Motor neuron (in vitro differentiated cells): ENCODE measurements around the gene SV2C. TPM values are rescaled to one million over a fixed set of nuclear protein-coding genes. Genes with fewer than 3 reads are reported as not detected.
"Not testable (repeated sequence)": the region's sequence is repeated elsewhere in the genome, so short reads cannot be mapped to it uniquely, and the experiment has no call there.

Experiments used
- ATAC-seq, 8 experiments: fragments of 200-7000 bp; cut with Tn5 transposase; replicated peaks in 6 of 8; 2 replicates each; pipeline ENCODE4 v1.8.0; 2021; ENCODE audit warnings: mild to moderate bottlenecking in 8 of 8, moderate library complexity in 8 of 8
- H3K27ac ChIP-seq, 2 donors: fragments of 250-450 bp; sonication (Bioruptor Pico); 2 replicates each; pipeline ENCODE4 v1.9.0; 2021; ENCODE audit warnings: antibody characterized with exemption in 2 of 2, mild to moderate bottlenecking in 2 of 2, moderate library complexity in 1 of 2
- H3K4me1 ChIP-seq, 2 donors: fragments of 250-450 bp; sonication (Bioruptor Pico); replicated peaks in 1 of 2; 2 replicates each; pipeline ENCODE4 v1.6.1; 2021; ENCODE audit warnings: antibody characterized with exemption in 2 of 2, mild to moderate bottlenecking in 2 of 2, moderate library complexity in 1 of 2
- H3K4me3 ChIP-seq, 5 donors: fragments of 250-450 bp; sonication (Bioruptor Pico); 2 replicates each; pipeline ENCODE4 v1.9.0; 2021; ENCODE audit warnings: antibody characterized with exemption in 5 of 5, mild to moderate bottlenecking in 5 of 5, moderate library complexity in 4 of 5
- WGBS, 10 experiments: fragments of 450-650 bp; shearing (Covaris generic); methylation state at CpG; one replicate each; pipeline ENCODE4 v1.0.0; 2022; 5-methylcytosine and 5-hydroxymethylcytosine counted together
- in situ Hi-C, 9 experiments: fragments of 400-800 bp; cut with MboI; loops; one replicate each; pipeline ENCODE4 v1.15.0; 2021; ENCODE audit warnings: low sequenced_read_pairs in 9 of 9, low pct_unique_long_range_greater_than_20kb in 2 of 9; ENCODE audit not compliant: unreplicated experiment in 9 of 9
- total RNA-seq, 8 experiments: library from RNA; unstranded; fragments of 300-600 nt; gene quantifications; 2 replicates each; pipeline versions ENCODE4 v1.2.3 to v1.2.4, GENCODE V29; 2022

The SV2C gene
- total RNA-seq, 8 experiments from 2014 or later = 0.20 to 21.8 (median 11.5) TPM

DNA sequence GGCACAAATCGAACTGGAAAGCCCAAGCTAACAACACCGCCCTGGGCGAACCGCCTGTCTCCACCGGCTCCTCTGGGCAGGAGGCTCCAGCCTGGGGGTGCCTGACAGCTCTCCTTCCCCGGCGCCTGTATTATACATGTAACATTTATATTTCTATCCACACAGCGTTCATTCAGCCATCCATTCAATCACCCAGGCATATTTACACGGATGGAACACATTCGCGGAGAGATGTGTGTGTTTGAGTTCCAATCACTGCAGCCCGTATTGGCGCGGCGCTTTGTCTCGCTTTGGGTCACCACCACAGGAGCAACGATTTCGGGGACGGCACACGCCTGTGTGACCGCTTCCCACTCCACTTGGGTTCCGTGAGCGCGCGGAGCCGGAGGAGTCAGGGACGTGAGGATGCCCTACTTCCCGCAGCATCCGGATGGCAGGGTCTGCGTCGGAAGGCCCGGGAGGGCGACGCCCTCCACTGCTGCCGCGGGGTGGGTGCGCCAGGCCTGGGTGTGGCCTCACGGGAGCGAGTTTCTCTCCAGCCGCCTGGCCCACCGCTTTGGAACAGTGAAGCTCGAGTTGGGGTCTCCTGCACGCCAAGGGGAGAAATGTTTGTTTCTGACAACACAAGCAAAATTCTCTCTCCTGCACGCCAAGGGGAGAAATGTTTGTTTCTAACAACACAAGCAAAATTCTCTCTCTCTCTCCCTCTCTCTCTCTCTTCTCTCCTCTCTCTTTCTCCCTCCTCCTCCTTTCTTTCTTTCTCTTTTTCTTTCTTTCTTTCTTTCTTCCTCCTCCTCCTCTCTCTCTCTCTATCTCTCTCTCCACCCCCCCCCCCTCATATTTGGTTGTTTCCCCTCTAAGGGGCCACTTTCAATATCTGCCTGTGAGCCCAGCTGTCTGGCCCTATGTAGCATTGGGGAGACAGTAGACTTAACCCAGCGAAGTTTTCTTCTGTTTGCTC, 1.1 kb upstream of the SV2C start:
- H3K4me1 ChIP-seq = peaks cover 13 to 17% of the 10 kb centered on the region in 2 donors
- WGBS, 10 experiments = 0 to 24% (median 2%) methylated on average over 4 to 12 of the region's 45 CpGs; no CpG with 5 or more reads in 2 of the 10 experiments
- peak in 1 of 8 experiments; percentile 34 for ATAC-seq
- H3K27ac ChIP-seq = no peak overlapping the region
- in situ Hi-C loops = loop anchor here in 2 of 9 experiments (25.0 kb wide), 2 partner anchors 180 to 480 kb away; no protein-coding TSS in a partner anchor
- H3K4me3 ChIP-seq = peak overlapping the region; percentile 43 to 73 (median 50)

DNA sequence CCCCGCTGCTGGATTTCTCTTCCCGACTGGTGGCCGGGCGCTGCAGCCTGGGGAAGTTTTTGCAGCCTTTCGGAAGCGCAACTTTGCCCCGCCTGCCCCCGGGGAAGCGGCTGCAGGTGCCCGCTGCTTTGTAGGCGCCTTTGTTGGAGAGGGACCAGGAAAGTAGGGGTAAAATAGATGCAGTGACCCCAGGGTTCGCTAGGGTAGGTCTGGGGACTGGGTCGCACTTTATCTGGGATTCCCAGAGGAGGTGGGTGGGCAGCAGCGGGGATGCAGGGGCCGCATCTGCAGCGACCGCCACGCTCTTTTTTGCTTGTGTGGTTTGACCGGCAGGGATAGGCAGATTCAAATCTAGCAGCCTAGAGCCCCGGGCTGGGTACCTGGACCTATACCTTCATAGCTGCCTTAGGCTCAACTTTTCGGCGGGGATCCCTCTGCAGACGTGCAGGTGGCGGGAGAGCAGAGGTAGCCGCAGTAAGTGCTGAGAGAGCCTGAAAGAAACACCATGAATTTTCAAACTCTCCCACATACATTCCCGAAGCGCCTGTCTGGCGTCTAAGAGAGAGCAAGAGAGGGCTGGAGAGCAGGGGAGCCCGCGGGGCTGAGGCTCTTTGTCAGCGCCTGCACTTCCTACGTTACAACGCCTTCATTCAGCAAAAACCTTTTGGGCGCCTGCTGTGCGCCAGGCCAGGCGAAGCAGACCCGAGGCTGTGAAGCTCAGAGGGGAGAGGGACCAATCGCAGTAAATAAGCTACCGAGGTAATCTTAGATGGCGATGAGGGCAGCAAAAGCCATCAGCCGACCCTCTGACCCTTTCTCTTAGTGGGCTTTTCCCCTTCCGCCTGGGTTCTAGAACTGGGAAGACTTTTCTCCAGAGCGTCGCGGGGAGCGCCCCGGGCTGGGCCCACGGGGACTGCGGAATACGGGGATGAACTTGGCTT, 642 bp downstream of the SV2C start:
- H3K4me3 ChIP-seq = peak overlapping the region; percentile 43 to 73 (median 50)
- peak overlapping the region; percentile 71 to 91 for H3K27ac ChIP-seq
- ATAC-seq = peak in 6 of 8 experiments; percentile 7 to 47 (median 24)
- H3K4me1 ChIP-seq = peaks cover 13 to 17% of the 10 kb centered on the region in 2 donors
- WGBS, 10 experiments = 0 to 10% (median 0%) methylated on average over 1 to 11 of the region's 50 CpGs; no CpG with 5 or more reads in 2 of the 10 experiments
- in situ Hi-C loops = loop anchor here in 2 of 9 experiments (25.0 kb wide), 2 partner anchors 178 to 478 kb away; no protein-coding TSS in a partner anchor

DNA sequence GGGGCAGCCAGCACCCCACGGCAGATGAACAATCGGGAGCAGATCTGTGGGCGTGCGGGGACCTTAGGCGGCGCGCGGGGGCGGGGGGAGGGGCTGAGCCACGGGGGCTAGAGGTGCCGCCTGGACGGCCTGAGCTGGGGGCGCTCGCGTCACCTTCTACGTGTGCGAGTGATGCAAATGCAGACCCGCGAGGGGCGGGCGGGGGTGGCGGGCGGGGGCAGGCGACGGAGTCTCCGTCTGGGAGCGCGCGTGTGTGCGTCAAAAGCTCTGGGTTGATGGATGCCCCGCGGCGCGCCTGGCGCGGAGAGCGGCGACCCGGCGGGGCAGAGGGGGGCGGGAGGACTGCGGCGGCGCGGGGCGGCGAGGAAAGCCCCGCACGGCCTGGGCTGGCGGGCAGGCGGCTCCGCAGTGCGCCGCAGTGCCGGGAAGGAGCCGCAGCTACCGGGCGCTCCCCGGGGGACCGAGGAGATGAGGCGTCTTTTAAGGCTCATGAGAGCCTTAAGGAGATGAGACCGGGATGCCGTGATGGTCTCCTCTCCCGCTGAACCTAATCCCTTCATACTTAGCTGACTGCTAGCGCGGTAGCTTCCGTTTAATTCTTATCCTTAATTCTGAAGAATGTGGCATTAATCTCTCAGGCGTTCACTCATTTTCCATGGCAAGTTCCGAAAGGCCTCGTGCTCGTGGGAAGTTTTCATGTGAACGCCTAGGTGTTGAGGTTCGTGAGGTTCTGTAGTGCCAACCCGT, 1.5 kb downstream of the SV2C start:
- H3K27ac ChIP-seq = peak overlapping the region; percentile 71 to 91
- H3K4me1 ChIP-seq = peaks cover 13 to 17% of the 10 kb centered on the region in 2 donors
- WGBS, 10 experiments = 0 to 7% (median 2%) methylated on average over 2 to 13 of the region's 74 CpGs; no CpG with 5 or more reads in 4 of the 10 experiments
- peak in 6 of 8 experiments; percentile 21 to 81 (median 78) for ATAC-seq
- H3K4me3 ChIP-seq = peak overlapping the region; percentile 43 to 73 (median 50)
- in situ Hi-C loops = loop anchor here in 2 of 9 experiments (25.0 kb wide), 2 partner anchors 178 to 478 kb away; no protein-coding TSS in a partner anchor

DNA sequence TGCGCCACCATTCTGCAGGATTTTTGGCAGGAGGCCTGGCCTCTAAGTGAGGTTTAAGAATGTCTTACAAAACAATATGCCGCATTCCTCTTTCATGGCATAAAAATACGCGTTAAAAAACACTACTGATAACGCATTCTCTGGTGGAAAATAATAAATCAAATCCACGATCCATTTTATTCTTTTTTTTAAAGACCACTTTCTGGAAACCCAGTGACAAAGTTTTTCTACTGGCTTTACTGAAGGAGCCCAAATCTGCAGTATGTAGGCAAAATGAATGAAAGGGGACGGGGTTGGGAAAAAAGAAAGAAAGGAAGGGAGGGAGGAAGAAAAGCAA, 2.0 kb downstream of the SV2C start:
- Histone ChIP-seq H3K4me1 (peaks cover 13 to 17% of the 10 kb centered on the region in 2 donors), H3K27ac (peak overlapping the region in 1 of 2 donors; percentile 81), H3K4me3 (peak overlapping the region; percentile 43 to 73 (median 50))
- 10 to 53% (median 24%) methylated on average over 1 to 7 of the region's 7 CpGs for WGBS, 10 experiments
- in situ Hi-C loops = loop anchor here in 2 of 9 experiments (25.0 kb wide), 2 partner anchors 177 to 477 kb away; no protein-coding TSS in a partner anchor
- no peak for ATAC-seq

DNA sequence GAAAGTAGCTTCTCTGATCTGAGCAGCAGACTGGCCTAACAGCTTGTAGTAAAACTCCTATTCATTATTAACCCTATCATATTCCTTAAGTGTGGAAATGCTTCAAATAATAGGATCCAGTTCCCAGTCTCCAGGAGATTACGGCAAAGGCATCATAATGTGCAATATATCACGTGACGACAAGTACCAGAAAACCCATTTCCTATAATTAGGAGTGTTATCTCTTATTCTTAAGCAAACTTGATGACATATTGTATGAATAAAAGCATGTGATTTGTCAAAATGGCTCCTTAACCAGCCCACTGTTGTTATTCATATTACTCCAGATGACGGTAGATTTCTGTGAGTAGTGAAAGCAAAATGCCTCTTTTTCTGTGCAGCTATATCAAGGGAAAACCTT, 2.9 kb downstream of the SV2C start:
- 4 to 76% (median 44%) methylated on average over 1 to 4 of the region's 4 CpGs for WGBS, 10 experiments
- peak in 1 of 8 experiments; percentile 4 for ATAC-seq
- H3K4me3 ChIP-seq = peak overlapping the region in 4 of 5 donors; percentile 49 to 73 (median 57)
- peaks cover 13 to 24% of the 10 kb centered on the region in 2 donors for H3K4me1 ChIP-seq
- H3K27ac ChIP-seq = peak overlapping the region in 1 of 2 donors; percentile 81
- in situ Hi-C loops = loop anchor here in 2 of 9 experiments (25.0 kb wide), 2 partner anchors 176 to 476 kb away; no protein-coding TSS in a partner anchor

DNA sequence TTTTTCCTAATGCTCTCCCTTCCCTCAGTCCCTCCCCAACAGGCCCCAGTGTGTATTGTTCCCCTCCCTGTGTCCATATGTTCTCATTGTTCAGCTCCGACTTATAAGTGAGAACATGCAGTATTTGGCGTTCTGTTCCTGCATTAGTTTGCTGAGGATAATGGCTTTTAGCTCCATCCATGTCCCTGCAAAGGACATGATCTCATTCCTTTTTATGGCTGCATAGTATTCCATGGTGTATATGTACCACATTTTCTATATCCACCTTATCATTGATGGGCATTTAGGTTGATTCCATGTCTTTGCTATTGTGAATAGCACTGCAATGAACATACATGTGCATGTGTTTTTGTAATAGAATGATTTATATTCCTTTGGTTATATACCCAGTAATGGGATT, 6.0 kb downstream of the SV2C start:
- not testable (repeated sequence) for H3K4me3 ChIP-seq, H3K27ac ChIP-seq, ATAC-seq
- 0 to 86% (median 17%) methylated on average over 1 to 2 of the region's 2 CpGs; no CpG with 5 or more reads in 5 of the 10 experiments for WGBS, 10 experiments
- in situ Hi-C loops = loop anchor here in 2 of 9 experiments (25.0 kb wide), 2 partner anchors 173 to 473 kb away; no protein-coding TSS in a partner anchor
- H3K4me1 ChIP-seq = peaks cover 13 to 47% of the 10 kb centered on the region in 2 donors

DNA sequence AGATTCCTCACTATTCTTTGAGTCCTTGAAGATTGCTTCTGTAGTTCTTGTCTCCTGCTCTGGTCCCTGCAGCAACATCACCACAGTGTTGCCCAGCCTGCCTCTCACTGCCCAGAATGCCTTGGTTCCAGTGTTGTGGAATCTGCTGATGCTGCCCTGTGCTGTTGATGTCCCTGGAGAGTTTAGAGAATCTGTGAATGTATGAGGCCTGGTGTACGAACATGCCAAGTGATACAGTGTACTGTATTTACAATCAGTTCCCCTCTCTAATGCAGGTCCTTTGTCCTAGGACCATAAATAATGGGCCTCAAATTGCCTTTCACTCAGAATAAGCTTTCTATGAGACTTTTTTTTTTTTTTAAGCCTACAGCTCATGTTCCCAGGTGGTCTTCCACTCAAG, 8.2 kb downstream of the SV2C start:
- Histone ChIP-seq H3K27ac (peak overlapping the region; percentile 25 to 63), H3K4me3 (no peak overlapping the region), H3K4me1 (peaks cover 10 to 42% of the 10 kb centered on the region in 2 donors)
- WGBS, 10 experiments = 0 to 17% (median 0%) methylated on average over 1 of the region's 1 CpG; no CpG with 5 or more reads in 7 of the 10 experiments
- in situ Hi-C loops = loop anchor here in 2 of 9 experiments (25.0 kb wide), 2 partner anchors 171 to 471 kb away; no protein-coding TSS in a partner anchor
- peak in 5 of 8 experiments; percentile 78 to 98 (median 96) for ATAC-seq

DNA sequence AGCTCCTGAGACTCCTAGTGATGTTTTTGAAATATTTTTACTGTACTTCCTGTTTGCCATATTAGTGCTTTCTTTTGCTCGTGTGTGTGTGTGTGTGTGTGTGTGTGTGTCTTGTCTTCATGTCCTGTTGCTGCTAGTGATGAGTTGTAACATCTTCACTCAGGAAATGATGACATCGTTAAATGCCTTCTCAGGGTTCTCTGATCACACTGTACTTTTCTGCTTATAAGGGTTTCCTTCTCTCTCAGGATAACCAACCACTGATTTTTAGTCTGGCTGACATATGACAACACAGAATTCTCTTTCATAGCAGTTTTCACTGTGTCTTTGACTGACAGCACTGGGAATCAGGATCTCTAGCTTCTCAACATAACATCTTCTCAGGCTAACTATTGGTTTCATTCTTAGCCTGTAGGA, 16.1 kb downstream of the SV2C start:
- H3K4me1 ChIP-seq = peaks cover 8 to 40% of the 10 kb centered on the region in 2 donors
- ATAC-seq = peak in 5 of 8 experiments; percentile 77 to 86 (median 80)
- no peak overlapping the region for H3K27ac ChIP-seq
- in situ Hi-C loops = loop anchor here in 2 of 9 experiments (25.0 kb wide), 2 partner anchors 163 to 463 kb away; no protein-coding TSS in a partner anchor
- WGBS, 10 experiments = 0 to 100% (median 41%) methylated on average over 1 to 2 of the region's 2 CpGs; no CpG with 5 or more reads in 2 of the 10 experiments
- H3K4me3 ChIP-seq = no peak overlapping the region

DNA sequence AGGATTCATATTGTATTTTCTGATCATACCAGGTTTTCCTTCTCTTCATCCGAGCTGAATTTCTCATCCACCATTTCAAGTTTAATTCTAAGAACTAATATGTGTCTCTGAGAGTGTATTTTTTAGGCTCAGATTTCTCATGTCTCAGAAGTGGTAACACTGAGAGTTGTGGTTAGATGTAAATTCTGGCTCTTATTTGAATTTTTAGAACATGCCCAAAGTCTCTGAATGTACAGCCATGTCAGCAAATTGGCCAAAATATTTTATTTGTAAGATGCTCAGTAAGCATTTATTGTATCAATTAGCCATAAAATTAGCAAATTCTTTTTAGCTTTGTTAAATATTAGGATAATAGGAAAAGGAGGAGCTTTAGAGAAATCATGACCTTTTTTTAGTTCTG, 16.6 kb downstream of the SV2C start:
- 0 to 100% (median 25%) methylated on average over 1 of the region's 1 CpG; no CpG with 5 or more reads in 3 of the 10 experiments for WGBS, 10 experiments
- Histone ChIP-seq H3K27ac (no peak overlapping the region), H3K4me1 (peaks cover 8 to 40% of the 10 kb centered on the region in 2 donors), H3K4me3 (no peak overlapping the region)
- no peak for ATAC-seq
- in situ Hi-C loops = loop anchor here in 2 of 9 experiments (25.0 kb wide), 2 partner anchors 163 to 463 kb away; no protein-coding TSS in a partner anchor

DNA sequence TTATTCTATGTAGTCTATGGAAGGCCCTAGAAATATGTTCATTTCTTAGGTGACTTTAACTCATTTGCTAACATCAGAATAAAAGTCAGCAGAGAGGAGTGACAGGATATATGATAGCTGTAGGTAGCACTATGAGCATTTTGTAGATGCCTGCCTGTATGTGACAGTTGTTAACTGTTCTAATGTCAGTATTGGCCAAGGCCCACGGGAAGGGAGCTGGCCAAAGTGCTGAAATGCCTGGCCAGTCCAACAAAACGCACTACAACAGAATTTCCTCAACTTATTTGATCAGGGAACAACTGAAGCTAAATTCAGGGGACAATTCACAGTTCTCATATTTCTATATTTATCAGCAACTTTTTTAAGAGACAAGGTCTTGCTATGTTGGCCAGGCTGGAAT, 20.8 kb downstream of the SV2C start:
- no peak overlapping the region for H3K4me3 ChIP-seq
- peaks cover 0 to 13% of the 10 kb centered on the region in 2 donors for H3K4me1 ChIP-seq
- in situ Hi-C loops = no loop called here
- WGBS, 10 experiments = 0 to 20% (median 0%) methylated on average over 1 to 2 of the region's 2 CpGs; no CpG with 5 or more reads in 5 of the 10 experiments
- ATAC-seq = peak in 4 of 8 experiments; percentile 41 to 63 (median 44)
- H3K27ac ChIP-seq = no peak overlapping the region

DNA sequence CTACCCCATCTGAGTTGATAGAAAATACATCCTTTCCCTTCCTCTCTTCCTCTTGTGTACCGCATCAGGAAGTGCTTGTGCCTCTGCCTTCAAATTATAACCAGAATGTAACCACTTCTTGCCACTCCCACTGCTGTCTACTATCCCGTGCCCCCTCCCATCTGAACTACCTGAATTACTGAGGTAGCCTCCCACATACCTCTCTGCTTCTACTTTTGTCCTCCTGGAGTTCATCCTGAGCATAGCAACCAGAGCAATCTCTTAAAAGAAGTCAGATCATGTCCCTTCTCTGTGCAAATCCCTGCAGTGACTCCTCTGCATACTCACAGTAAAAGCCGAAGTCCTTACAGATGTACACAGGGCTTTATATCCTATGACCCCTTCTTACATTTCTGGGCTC, 23.0 kb downstream of the SV2C start:
- H3K4me1 ChIP-seq = peaks cover 0 to under 1% of the 10 kb centered on the region in 2 donors
- WGBS, 10 experiments = 0 to 100% (median 52%) methylated on average over 1 to 3 of the region's 3 CpGs; no CpG with 5 or more reads in 2 of the 10 experiments

More for the DNA sequence above, 23.0 kb downstream of the SV2C start:
- H3K4me3 ChIP-seq = no peak overlapping the region
- ATAC-seq = no peak
- H3K27ac ChIP-seq = no peak overlapping the region
- in situ Hi-C loops = no loop called here
